Activated naive CD8-positive, alpha-beta T cell treated with anti-CD3 and anti-CD28 coated beads, Interleukin-2, amount 50 U/mL, for 24 hours (primary cell): ENCODE results near the gene SIVA1.

ENCODE experiments used
- ATAC-seq: fragments of 150-1000 bp; cut with Tn5 transposase; one replicate; pipeline ENCODE4 v1.10.0; 2021
- DNase-seq: peaks from one replicate; pipeline ENCODE4 v3.0.0; 2021
- H3K27ac Mint-ChIP-seq: one replicate; pipeline ENCODE4 v1.8.0; 2021; ENCODE audit warnings: mild to moderate bottlenecking, mixed read lengths
- H3K27me3 Mint-ChIP-seq: one replicate; pipeline ENCODE4 v1.8.0; 2021; ENCODE audit warnings: mixed read lengths
- H3K36me3 Mint-ChIP-seq: one replicate; pipeline ENCODE4 v1.8.0; 2021; ENCODE audit warnings: low read depth, mixed read lengths
- H3K4me1 Mint-ChIP-seq: one replicate; pipeline ENCODE4 v1.8.0; 2021; ENCODE audit warnings: mixed read lengths
- H3K4me3 Mint-ChIP-seq: one replicate; pipeline ENCODE4 v1.8.0; 2021; ENCODE audit warnings: mild to moderate bottlenecking, moderate library complexity, mixed read lengths
- H3K9me3 Mint-ChIP-seq: one replicate; pipeline ENCODE4 v1.8.0; 2021; ENCODE audit warnings: mixed read lengths

The SIVA1 gene

GRCh38 chr14:104784846-104785707, 32.1 kb downstream of the SIVA1 start:
- Mint-ChIP-seq H3K4me3 (no peak overlapping the region), H3K9me3 (no peaks in the 10 kb centered on the region), H3K27me3 (no peaks in the 10 kb centered on the region), H3K27ac (no peak overlapping the region), H3K36me3 (no peaks in the 10 kb centered on the region), H3K4me1 (peaks cover 11% of the 10 kb centered on the region)
- no peak for DNase-seq
- ATAC-seq: no peak

GRCh38 chr14:104785708-104786080, 32.7 kb downstream of the SIVA1 start:
- Mint-ChIP-seq H3K4me1 (peaks cover 11% of the 10 kb centered on the region), H3K9me3 (no peaks in the 10 kb centered on the region), H3K4me3 (no peak overlapping the region), H3K36me3 (no peaks in the 10 kb centered on the region), H3K27ac (no peak overlapping the region), H3K27me3 (no peaks in the 10 kb centered on the region)
- DNase-seq (no peak), ATAC-seq (no peak)

GRCh38 chr14:104786091-104786586, 33.2 kb downstream of the SIVA1 start:
- Mint-ChIP-seq H3K36me3 (peaks cover 3% of the 10 kb centered on the region), H3K4me3 (no peak overlapping the region), H3K27me3 (no peaks in the 10 kb centered on the region), H3K27ac (no peak overlapping the region), H3K9me3 (no peaks in the 10 kb centered on the region), H3K4me1 (peaks cover 11% of the 10 kb centered on the region)
- DNase-seq (no peak), ATAC-seq (no peak)

- Mint-ChIP-seq H3K27ac (no peak overlapping the region), H3K36me3 (peaks cover 3% of the 10 kb centered on the region), H3K27me3 (no peaks in the 10 kb centered on the region), H3K4me3 (no peak overlapping the region), H3K4me1 (peaks cover 13% of the 10 kb centered on the region), H3K9me3 (no peaks in the 10 kb centered on the region)
- ATAC-seq: no peak
- no peak for DNase-seq
Observed at GRCh38 chr14:104786726-104787675, 34.1 kb downstream of the SIVA1 start.

- H3K4me3 Mint-ChIP-seq: no peak overlapping the region
- peaks cover 3% of the 10 kb centered on the region for H3K36me3 Mint-ChIP-seq
- no peak for ATAC-seq
- no peaks in the 10 kb centered on the region for H3K9me3 Mint-ChIP-seq
- no peaks in the 10 kb centered on the region for H3K27me3 Mint-ChIP-seq
- H3K4me1 Mint-ChIP-seq: peaks cover 14% of the 10 kb centered on the region
- no peak for DNase-seq
- H3K27ac Mint-ChIP-seq: no peak overlapping the region
Observed at GRCh38 chr14:104787736-104788135, 34.8 kb downstream of the SIVA1 start.

- peaks cover 3% of the 10 kb centered on the region for H3K36me3 Mint-ChIP-seq
- H3K4me1 Mint-ChIP-seq: peaks cover 18% of the 10 kb centered on the region
- no peaks in the 10 kb centered on the region for H3K9me3 Mint-ChIP-seq
- no peak overlapping the region for H3K4me3 Mint-ChIP-seq
- DNase-seq: no peak
- H3K27ac Mint-ChIP-seq: no peak overlapping the region
- ATAC-seq: no peak
- H3K27me3 Mint-ChIP-seq: no peaks in the 10 kb centered on the region
Observed at GRCh38 chr14:104788161-104788818, 35.3 kb downstream of the SIVA1 start.

GRCh38 chr14:104788873-104789663, 36.1 kb downstream of the SIVA1 start:
- Mint-ChIP-seq H3K9me3 (no peaks in the 10 kb centered on the region), H3K27me3 (no peaks in the 10 kb centered on the region), H3K4me3 (no peak overlapping the region), H3K36me3 (peaks cover 3% of the 10 kb centered on the region), H3K27ac (no peak overlapping the region), H3K4me1 (peaks cover 26% of the 10 kb centered on the region)
- no peak for DNase-seq
- ATAC-seq: no peak

GRCh38 chr14:104789752-104790743, 37.1 kb downstream of the SIVA1 start:
- ATAC-seq: no peak
- Mint-ChIP-seq H3K4me3 (no peak overlapping the region), H3K9me3 (no peaks in the 10 kb centered on the region), H3K36me3 (peaks cover 3% of the 10 kb centered on the region), H3K4me1 (peaks cover 32% of the 10 kb centered on the region), H3K27me3 (no peaks in the 10 kb centered on the region), H3K27ac (no peak overlapping the region)
- DNase-seq: no peak

- Mint-ChIP-seq H3K36me3 (peaks cover 3% of the 10 kb centered on the region), H3K27ac (no peak overlapping the region), H3K9me3 (no peaks in the 10 kb centered on the region), H3K27me3 (no peaks in the 10 kb centered on the region), H3K4me1 (peaks cover 34% of the 10 kb centered on the region), H3K4me3 (no peak overlapping the region)
- no peak for ATAC-seq
- no peak for DNase-seq
Observed at GRCh38 chr14:104791425-104791824, 38.5 kb downstream of the SIVA1 start.

- no peak for DNase-seq
- H3K9me3 Mint-ChIP-seq: no peaks in the 10 kb centered on the region
- ATAC-seq: no peak
- no peaks in the 10 kb centered on the region for H3K27me3 Mint-ChIP-seq
- H3K4me3 Mint-ChIP-seq: no peak overlapping the region
- peaks cover 33% of the 10 kb centered on the region for H3K4me1 Mint-ChIP-seq
- peaks cover 3% of the 10 kb centered on the region for H3K36me3 Mint-ChIP-seq
- H3K27ac Mint-ChIP-seq: no peak overlapping the region
Observed at GRCh38 chr14:104792101-104792884, 39.3 kb downstream of the SIVA1 start.

GRCh38 chr14:104792945-104793702, 40.2 kb downstream of the SIVA1 start:
- H3K4me1 Mint-ChIP-seq: peaks cover 27% of the 10 kb centered on the region
- H3K4me3 Mint-ChIP-seq: peak overlapping the region; percentile 87
- peaks cover 3% of the 10 kb centered on the region for H3K36me3 Mint-ChIP-seq
- no peak for ATAC-seq
- no peak overlapping the region for H3K27ac Mint-ChIP-seq
- no peaks in the 10 kb centered on the region for H3K27me3 Mint-ChIP-seq
- DNase-seq: no peak
- H3K9me3 Mint-ChIP-seq: no peaks in the 10 kb centered on the region

GRCh38 chr14:104793703-104793959, 40.7 kb downstream of the SIVA1 start:
- peaks cover 3% of the 10 kb centered on the region for H3K36me3 Mint-ChIP-seq

More at GRCh38 chr14:104793703-104793959, 40.7 kb downstream of the SIVA1 start:
- peak overlapping the region; percentile 39 for H3K27ac Mint-ChIP-seq
- peak overlapping the region; percentile 87 for H3K4me3 Mint-ChIP-seq
- H3K27me3 Mint-ChIP-seq: peaks cover under 1% of the 10 kb centered on the region
- H3K4me1 Mint-ChIP-seq: peaks cover 27% of the 10 kb centered on the region
- no peaks in the 10 kb centered on the region for H3K9me3 Mint-ChIP-seq
- DNase-seq: no peak
- no peak for ATAC-seq
